ENCODE data around the gene PRH1. TPM values are rescaled to one million over a fixed set of nuclear protein-coding genes. Genes with fewer than 3 reads are reported as not detected.

Gene PRH1
- total and polyA plus RNA-seq, 2 of the 8 experiments (the other 6 are each of a cell fraction or from before 2014, with no cell fraction given), result 4.5 to 6.5 TPM

DNA sequence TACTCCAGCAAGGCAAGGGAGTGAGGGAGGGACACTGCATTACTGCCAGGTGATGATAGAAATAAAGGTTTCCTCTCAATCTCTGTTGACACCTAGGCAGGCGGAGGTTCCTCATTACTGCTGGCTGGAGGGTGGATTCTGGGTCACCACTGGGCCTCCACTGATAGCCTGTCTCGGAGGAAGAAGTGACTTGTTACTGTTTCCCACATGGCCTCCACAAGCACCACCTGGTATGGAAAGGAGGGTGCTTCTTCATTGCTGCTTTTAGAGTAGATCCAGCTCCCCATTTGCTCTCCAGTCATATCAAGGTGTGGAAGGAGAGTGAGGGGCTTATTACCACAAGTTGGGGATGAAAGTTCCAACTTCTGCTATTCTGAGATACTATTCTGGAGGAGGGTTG is 41.2 kb downstream of the PRH1 start:
- Histone ChIP-seq H3K79me2 (ENCODE audit: control insufficient read depth in 1 of 2, insufficient read depth in 2 of 2, low read length in 2 of 2) (no peaks in the 10 kb centered on the region), H3K23ac (ENCODE audit: insufficient read length) (peak overlapping the region; percentile 89), H3K79me1 (ENCODE audit: low read depth, low read length) (no peaks in the 10 kb centered on the region), H2BK12ac (ENCODE audit: low read depth, low read length) (no peak overlapping the region), H4K8ac (ENCODE audit: extremely low read depth, insufficient read depth, low read length) (no peak overlapping the region), H2AFZ (ENCODE audit: low read length) (no peak overlapping the region), H4K91ac (replicated peaks; ENCODE audit: insufficient read length, low read length) (no peak overlapping the region), H3K4me1 (replicated peaks in 1 of 4; ENCODE audit: control insufficient read depth in 3 of 4, insufficient read depth in 4 of 4, low read length in 3 of 4) (peaks cover 0 to 2% (median 0%) of the 10 kb centered on the region in 4 experiments; a peak in 1 of 7 replicates), H3K4me2 (ENCODE audit: insufficient read depth in 1 of 2, low read depth in 2 of 2, low read length in 2 of 2) (no peak overlapping the region), H2BK20ac (ENCODE audit: low read length) (no peak overlapping the region), H3K4me3 (ENCODE audit: extremely low read depth in 1 of 4, insufficient read depth in 2 of 4, low read depth in 3 of 4, low read length in 4 of 4) (no peak overlapping the region), H3K9me3 (ENCODE audit: insufficient read depth in 2 of 2, low read depth in 1 of 2, low read length in 1 of 2) (no peaks in the 10 kb centered on the region), H4K20me1 (replicated peaks in 1 of 2; ENCODE audit: control insufficient read depth in 1 of 2, insufficient read depth in 2 of 2, low read length in 2 of 2) (no peaks in the 10 kb centered on the region), H2BK5ac (ENCODE audit: low read depth, low read length) (no peak overlapping the region), H4K5ac (ENCODE audit: insufficient read length, low read depth, low read length) (no peak overlapping the region), H2BK15ac (ENCODE audit: low read length) (no peak overlapping the region), H3K27me3 (replicated peaks in 1 of 4; ENCODE audit: control insufficient read depth in 3 of 4, extremely low read depth in 1 of 4, insufficient read depth in 3 of 4, low read length in 3 of 4) (no peaks in the 10 kb centered on the region), H3K56ac (replicated peaks; ENCODE audit: insufficient read length, low read depth, low read length) (no peak overlapping the region), H3K18ac (ENCODE audit: extremely low read depth, low read length) (no peak overlapping the region), H3K4ac (replicated peaks; ENCODE audit: insufficient read length, low read depth, low read length) (no peak overlapping the region), H3K23me2 (ENCODE audit: low read depth, low read length) (no peaks in the 10 kb centered on the region), H3K27ac (ENCODE audit: low read depth, low read length) (no peak overlapping the region), H3K36me3 (ENCODE audit: control insufficient read depth in 2 of 4, insufficient read depth in 4 of 4, low read length in 3 of 4) (no peaks in the 10 kb centered on the region), H3K9ac (replicated peaks in 1 of 4; ENCODE audit: extremely low read depth in 1 of 4, low read depth in 3 of 4, low read length in 3 of 4) (no peak overlapping the region), H2AK5ac (ENCODE audit: low read depth, low read length) (no peak overlapping the region), H2BK120ac (replicated peaks; ENCODE audit: low read depth, low read length) (no peak overlapping the region), H3K14ac (ENCODE audit: insufficient read length) (no peak overlapping the region)
- POLR2A ChIA-PET (ENCODE audit: partially characterized antibody), result no interaction called here
- FAIRE-seq (no peak), DNase-seq (ENCODE audit: low read depth in 1 of 2, low spot score in 2 of 2) (no peak)
- 89% methylated on average over 2 of the region's 2 CpGs; no CpG with 5 or more reads in 1 of the 2 experiments for WGBS, 2 experiments (ENCODE audit: extremely low coverage in 1 of 2, insufficient coverage in 1 of 2, insufficient read length in 1 of 2, insufficient replicate concordance in 2 of 2, low coverage in 1 of 2, low lambda C conversion rate in 2 of 2, missing lambda C conversion rate in 1 of 2)
- CTCF ChIA-PET (ENCODE audit: partially characterized antibody), result no interaction called here
- no peak for TF ChIP-seq KDM5A (IDR thresholded peaks at IDR 0.05; ENCODE audit: low read length)
- TF ChIP-seq NRF1 (IDR thresholded peaks at IDR 0.05; ENCODE audit: low read depth, low read length), result no peak
- TF ChIP-seq EP300 (IDR thresholded peaks at IDR 0.05; ENCODE audit: borderline replicate concordance in 1 of 2, low read depth in 2 of 2, low read length in 2 of 2), result no peak
- TF ChIP-seq, protein P1, sequence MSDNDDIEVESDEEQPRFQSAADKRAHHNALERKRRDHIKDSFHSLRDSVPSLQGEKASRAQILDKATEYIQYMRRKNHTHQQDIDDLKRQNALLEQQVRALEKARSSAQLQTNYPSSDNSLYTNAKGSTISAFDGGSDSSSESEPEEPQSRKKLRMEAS (IDR thresholded peaks at IDR 0.05), result no peak
- no peak for TF ChIP-seq RBBP5 (IDR thresholded peaks at IDR 0.05; ENCODE audit: borderline replicate concordance, low read depth, low read length)
- TF ChIP-seq YY1 (IDR thresholded peaks at IDR 0.05; ENCODE audit: low read depth, low read length), result no peak
- TF ChIP-seq CBX5 (IDR thresholded peaks at IDR 0.05; ENCODE audit: low read depth, low read length), result no peak

All from H1 (cell line).